Neutrophil (primary cell): ENCODE measurements around the gene ORC1.
A peak's percentile ranks its signal among the peaks of the same experiment; 100 is the strongest.

Source experiments
- H3K27ac ChIP-seq: fragments of 200-600 bp; sonication (generic); 2 replicates; pipeline ENCODE4 v1.5.1; 2016; ENCODE audit warnings: mild to moderate bottlenecking, moderate library complexity
- H3K27me3 ChIP-seq: fragments of 200-600 bp; sonication (generic); 2 replicates; pipeline ENCODE4 v1.6.0; 2016; ENCODE audit warnings: mild to moderate bottlenecking
- H3K36me3 ChIP-seq: fragments of 200-600 bp; sonication (generic); 2 replicates; pipeline ENCODE4 v1.5.1; 2017
- H3K4me1 ChIP-seq, 2 experiments: fragments of 200-600 bp in 1 of 2; sonication (generic) in 1 of 2; 1 replicate in 1 of 2; 2 replicates in 1 of 2; pipeline versions ENCODE4 v1.5.1 to v1.6.1; 2013 to 2016; ENCODE audit warnings: low read depth in 1 of 2, low read length in 1 of 2, mild to moderate bottlenecking in 1 of 2, moderate library complexity in 1 of 2; ENCODE audit not compliant: control insufficient read depth in 1 of 2, insufficient read depth in 1 of 2
- H3K4me3 ChIP-seq, 2 experiments: fragments of 200-600 bp in 1 of 2; sonication (generic) in 1 of 2; 1 replicate in 1 of 2; 2 replicates in 1 of 2; pipeline ENCODE4 v1.5.1; 2013 to 2016; ENCODE audit warnings: low read depth in 1 of 2, low read length in 1 of 2, mild to moderate bottlenecking in 1 of 2, moderate library complexity in 1 of 2
- H3K9me3 ChIP-seq: fragments of 200-600 bp; sonication (generic); 2 replicates; pipeline ENCODE4 v1.5.1; 2016
- TF ChIP-seq, protein P1 (sequence below): fragments of 200-600 bp; sonication (generic); IDR thresholded peaks from 2 replicates; pipeline ENCODE4 v1.5.1; 2016; ENCODE audit warnings: antibody characterized with exemption

The ORC1 gene

DNA sequence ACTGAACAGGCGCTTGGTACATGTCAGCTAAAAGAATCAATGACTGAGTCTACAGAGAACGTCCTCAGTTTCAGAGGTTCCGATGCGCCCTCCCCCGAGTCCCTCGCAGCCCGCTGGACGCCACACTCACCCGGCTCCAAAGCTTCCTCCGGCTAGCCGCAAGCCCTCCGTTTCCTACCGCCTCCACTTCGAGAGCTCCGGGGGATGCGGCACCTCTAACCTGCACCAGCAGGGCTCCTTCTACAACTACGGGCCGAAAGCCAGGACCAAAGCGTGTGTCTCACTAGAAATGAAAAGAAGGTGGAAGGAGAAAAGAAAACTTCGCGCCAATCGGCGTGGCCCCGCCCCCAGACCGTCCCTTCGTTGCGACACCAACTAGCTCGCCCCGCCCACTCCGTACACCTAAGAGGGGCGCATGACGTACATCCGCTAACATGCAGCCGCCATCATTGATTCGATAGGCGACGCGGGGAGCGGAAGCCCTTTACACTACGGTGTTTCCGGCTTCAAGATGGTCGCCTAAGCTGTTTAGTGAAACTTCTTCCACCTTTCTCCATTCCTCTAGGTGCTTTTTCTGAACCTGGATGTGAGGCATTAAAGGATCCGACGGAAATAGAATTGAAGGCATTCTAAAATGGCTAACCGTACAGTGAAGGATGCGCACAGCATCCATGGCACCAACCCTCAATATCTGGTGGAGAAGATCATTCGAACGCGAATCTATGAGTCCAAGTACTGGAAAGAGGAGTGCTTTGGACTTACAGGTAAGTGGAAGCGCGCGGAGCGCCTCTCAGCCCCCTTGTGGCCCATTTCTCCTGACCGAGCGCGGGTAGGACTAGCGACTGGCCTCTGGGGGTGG is at the start of gene ORC1, which contains the start of gene PRPF38A:
Gene ORC1, minus strand, starts transcription at position 308 of the 859 bp plus-strand sequence. CDS start 2,200 bp downstream, outside the sequence.
Gene PRPF38A, plus strand, starts transcription at position 487 of the 859 bp plus-strand sequence. Its CDS starts 148 bp downstream, at position 635.
- peak within 1 kb of the TSS; percentile 89 for H3K27ac ChIP-seq
- peak within 1 kb of the TSS; percentile 88 to 96 for H3K4me3 ChIP-seq
- TF ChIP-seq, protein P1, sequence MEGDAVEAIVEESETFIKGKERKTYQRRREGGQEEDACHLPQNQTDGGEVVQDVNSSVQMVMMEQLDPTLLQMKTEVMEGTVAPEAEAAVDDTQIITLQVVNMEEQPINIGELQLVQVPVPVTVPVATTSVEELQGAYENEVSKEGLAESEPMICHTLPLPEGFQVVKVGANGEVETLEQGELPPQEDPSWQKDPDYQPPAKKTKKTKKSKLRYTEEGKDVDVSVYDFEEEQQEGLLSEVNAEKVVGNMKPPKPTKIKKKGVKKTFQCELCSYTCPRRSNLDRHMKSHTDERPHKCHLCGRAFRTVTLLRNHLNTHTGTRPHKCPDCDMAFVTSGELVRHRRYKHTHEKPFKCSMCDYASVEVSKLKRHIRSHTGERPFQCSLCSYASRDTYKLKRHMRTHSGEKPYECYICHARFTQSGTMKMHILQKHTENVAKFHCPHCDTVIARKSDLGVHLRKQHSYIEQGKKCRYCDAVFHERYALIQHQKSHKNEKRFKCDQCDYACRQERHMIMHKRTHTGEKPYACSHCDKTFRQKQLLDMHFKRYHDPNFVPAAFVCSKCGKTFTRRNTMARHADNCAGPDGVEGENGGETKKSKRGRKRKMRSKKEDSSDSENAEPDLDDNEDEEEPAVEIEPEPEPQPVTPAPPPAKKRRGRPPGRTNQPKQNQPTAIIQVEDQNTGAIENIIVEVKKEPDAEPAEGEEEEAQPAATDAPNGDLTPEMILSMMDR = no peak
- H3K36me3 ChIP-seq = peaks cover 33% of the 10 kb centered on the region
- peaks cover 41 to 43% of the 10 kb centered on the region in 2 experiments for H3K4me1 ChIP-seq
- no peaks in the 10 kb centered on the region for H3K9me3 ChIP-seq
- no peaks in the 10 kb centered on the region for H3K27me3 ChIP-seq

DNA sequence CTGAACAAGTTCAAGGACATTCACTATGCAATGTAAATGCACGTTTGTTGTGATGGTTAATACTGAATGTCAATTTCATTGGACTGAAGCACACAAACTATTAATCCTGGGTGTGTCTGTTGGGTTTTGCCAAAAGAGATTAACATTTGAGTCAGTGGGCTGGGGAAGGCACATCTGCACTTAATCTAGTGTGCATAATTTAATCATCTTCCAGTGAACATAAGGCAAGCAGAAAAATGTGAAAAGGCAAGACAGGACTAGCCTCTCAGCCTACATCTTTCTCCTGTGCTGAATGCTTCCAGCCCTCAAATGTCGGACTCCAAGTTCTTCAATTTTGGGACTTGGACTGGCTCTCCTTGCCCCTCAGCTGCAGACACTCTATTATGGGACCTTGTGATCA is 40.2 kb upstream of the ORC1 start:
- Histone ChIP-seq H3K27ac (no peak overlapping the region), H3K4me3 (no peak overlapping the region), H3K36me3 (peaks cover 60% of the 10 kb centered on the region), H3K4me1 (no peaks in the 10 kb centered on the region), H3K27me3 (no peaks in the 10 kb centered on the region), H3K9me3 (no peaks in the 10 kb centered on the region)
- TF ChIP-seq, protein P1 = no peak

DNA sequence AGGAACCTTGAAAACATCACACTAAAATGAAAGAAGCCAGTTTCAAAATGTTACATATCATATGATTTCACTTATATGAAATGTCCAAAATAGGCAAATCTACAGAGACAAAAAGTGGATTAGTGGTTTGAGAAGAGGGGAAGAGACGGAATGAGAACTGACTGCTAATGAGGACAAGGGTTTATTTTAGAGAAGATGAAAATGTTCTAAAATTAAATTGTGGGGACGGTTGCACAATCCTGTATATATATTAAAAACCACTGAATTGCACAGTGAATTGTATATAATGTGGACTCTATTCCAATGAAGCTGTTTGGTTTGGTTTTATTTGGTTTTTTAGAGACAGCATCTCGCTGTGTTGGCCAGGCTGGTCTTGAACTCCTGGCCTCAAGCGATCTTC is 35.8 kb upstream of the ORC1 start:
- Histone ChIP-seq H3K27me3 (no peaks in the 10 kb centered on the region), H3K36me3 (peaks cover 74% of the 10 kb centered on the region), H3K27ac (no peak overlapping the region), H3K4me3 (no peak overlapping the region), H3K9me3 (no peaks in the 10 kb centered on the region), H3K4me1 (no peaks in the 10 kb centered on the region)
- TF ChIP-seq, protein P1 = no peak

DNA sequence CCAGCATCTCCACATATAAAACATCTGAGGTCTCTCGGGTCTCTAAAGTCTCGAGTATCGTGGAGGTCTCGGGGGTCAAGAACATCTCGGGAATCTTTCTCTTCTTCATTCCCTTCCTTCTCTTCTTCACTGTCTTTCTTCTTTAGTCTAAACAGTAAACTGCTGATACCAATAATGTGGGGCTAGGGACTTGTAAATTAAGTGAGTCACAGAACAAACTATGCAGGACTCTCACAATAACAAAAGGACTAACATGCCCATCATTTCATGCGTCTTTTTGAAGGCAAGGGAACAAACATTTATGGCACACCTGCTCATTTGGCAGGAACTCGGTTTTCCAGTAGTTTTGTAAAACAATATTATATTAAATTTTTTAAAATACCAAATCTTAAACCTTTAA is 32.6 kb upstream of the ORC1 start:
- H3K27ac ChIP-seq = no peak overlapping the region
- H3K4me1 ChIP-seq = no peaks in the 10 kb centered on the region
- no peaks in the 10 kb centered on the region for H3K27me3 ChIP-seq
- peaks cover 76% of the 10 kb centered on the region for H3K36me3 ChIP-seq
- H3K4me3 ChIP-seq = no peak overlapping the region
- TF ChIP-seq, protein P1 = no peak
- H3K9me3 ChIP-seq = no peaks in the 10 kb centered on the region

DNA sequence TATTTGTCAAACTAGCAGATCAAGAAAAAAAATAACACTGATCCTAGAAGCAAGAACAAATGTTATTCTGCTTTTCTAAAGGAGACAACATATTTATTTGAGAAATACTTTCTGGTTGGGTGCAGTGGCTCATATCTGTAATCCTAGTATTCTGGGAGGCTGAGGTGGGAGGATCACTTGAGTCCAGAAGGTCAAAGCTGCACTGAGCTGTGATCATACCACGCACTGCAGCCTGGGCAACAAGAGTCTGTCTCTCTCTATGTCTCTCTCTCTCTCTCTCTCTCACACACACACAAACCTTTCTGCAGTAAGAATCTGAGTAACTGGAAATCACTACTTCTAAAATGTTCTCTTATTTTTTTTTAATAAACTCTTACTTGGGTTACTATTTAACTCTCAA is 31.4 kb upstream of the ORC1 start:
- no peaks in the 10 kb centered on the region for H3K27me3 ChIP-seq
- H3K9me3 ChIP-seq = no peaks in the 10 kb centered on the region
- H3K36me3 ChIP-seq = peaks cover 79% of the 10 kb centered on the region
- TF ChIP-seq, protein P1 = no peak
- no peak overlapping the region for H3K4me3 ChIP-seq
- no peak overlapping the region for H3K27ac ChIP-seq
- H3K4me1 ChIP-seq = no peaks in the 10 kb centered on the region
